ENCODE data around the gene GNAS. TPM values are rescaled to one million over a fixed set of nuclear protein-coding genes. Genes with fewer than 3 reads are reported as not detected.
A peak's percentile ranks its signal among the peaks of the same experiment; 100 is the strongest.

GNAS gene
- total and polyA plus RNA-seq, 10 of the 15 experiments (the other 5 are each of a cell fraction or from before 2014, with no cell fraction given), result 209 to 950 (median 394) TPM

DNA sequence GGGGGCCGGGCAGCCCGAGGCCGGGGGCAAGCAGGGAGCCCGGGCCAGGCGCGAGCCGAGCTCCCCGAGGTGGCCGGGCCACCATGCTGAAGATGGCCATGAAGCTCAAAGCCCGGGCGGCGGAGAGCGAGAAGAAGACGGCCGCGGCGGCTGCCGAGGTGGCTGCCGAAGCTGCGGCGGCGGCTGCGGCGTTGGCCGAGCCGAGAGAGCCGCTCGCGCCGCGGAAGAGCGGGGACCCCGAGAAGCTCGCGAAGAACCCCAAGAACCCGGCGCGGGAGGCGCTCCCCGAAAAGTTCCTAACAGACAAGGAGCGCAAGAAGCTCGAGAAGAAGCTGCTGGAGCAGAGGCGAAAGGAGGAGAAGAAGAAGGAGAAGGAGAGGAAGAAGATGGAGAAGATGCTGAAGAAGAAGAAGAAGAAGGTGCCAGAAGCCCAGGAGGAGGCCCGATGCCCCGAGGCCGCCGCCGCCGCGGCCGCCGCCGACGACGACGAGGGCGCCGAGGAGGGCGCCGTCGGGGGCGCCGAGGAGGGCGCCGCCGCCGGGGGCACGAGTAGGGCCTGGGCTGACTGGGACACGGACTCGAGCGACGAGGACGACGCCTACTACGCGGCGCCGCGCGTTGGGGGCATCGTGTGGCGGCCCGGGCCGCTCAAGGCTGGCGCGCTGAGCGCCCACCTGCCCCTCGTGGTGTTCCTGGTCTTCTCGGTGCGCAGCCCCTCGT is 37.4 kb downstream of the GNAS start:
- peaks cover 24% of the 10 kb centered on the region for H3K4me1 ChIP-seq (ENCODE audit: control insufficient read depth, insufficient read depth, low read length)
- ChIA-PET POLR2A (interaction anchor here (1.0 to 1.5 kb wide), 2 partner anchors 91 to 142 kb away, joined by 5 read pairs; partner anchors contain the start of genes ATP5F1E and NELFCD), RAD21 (ENCODE audit: unreplicated experiment) (interaction anchor here (0.9 to 1.1 kb wide), 2 partner anchors 116 to 118 kb away, joined by 3 read pairs; no protein-coding TSS in a partner anchor), SMC1A (ENCODE audit: uncharacterized antibody, unreplicated experiment) (interaction anchor here (0.8 to 0.9 kb wide), 2 partner anchors 93 to 115 kb away, joined by 3 to 4 read pairs; no protein-coding TSS in a partner anchor), CTCF (no interaction called here)
- peak overlapping the region; percentile 72 for H3K4me2 ChIP-seq (ENCODE audit: control insufficient read depth, insufficient read depth)
- DNase-seq (ENCODE audit: low read depth, low spot score), result no peak
- peaks cover 5% of the 10 kb centered on the region; the same call in 1 of the 2 replicates for H4K20me1 ChIP-seq (ENCODE audit: control insufficient read depth, insufficient read depth)
- H3K4me3 ChIP-seq, result peak overlapping the region; percentile 76
- H3K27me3 ChIP-seq (replicated peaks in 1 of 2; ENCODE audit: control insufficient read depth in 2 of 2, insufficient read depth in 2 of 2, low read length in 1 of 2), result no peaks in the 10 kb centered on the region
- H3K9ac ChIP-seq (ENCODE audit: control insufficient read depth, insufficient read depth, low read length), result peak overlapping the region; percentile 78
- intact Hi-C loops (cut with micrococcal nuclease; ENCODE audit: unreplicated experiment) (loop anchor here (2.0 kb wide), 1 partner anchor 115 kb away; no protein-coding TSS in a partner anchor), in situ Hi-C loops (cut with MboI) (no loop called here)
- FAIRE-seq, result no peak
- H2AFZ ChIP-seq (ENCODE audit: control insufficient read depth, low read depth, low read length), result peak overlapping the region; percentile 62
- peaks cover 49% of the 10 kb centered on the region for H3K79me2 ChIP-seq (ENCODE audit: control insufficient read depth, insufficient read depth, low read length)
- H3K9me3 ChIP-seq (replicated peaks; ENCODE audit: control insufficient read depth, insufficient read depth, low read length), result no peaks in the 10 kb centered on the region
- H3K27ac ChIP-seq (ENCODE audit: control insufficient read depth, insufficient read depth), result peak overlapping the region; percentile 87
- BruUV-seq (replicated peaks), result no TSS peak
- 27% methylated on average over 66 of the region's 91 CpGs for WGBS (ENCODE audit: insufficient coverage, insufficient replicate concordance, low lambda C conversion rate, missing lambda C conversion rate)
- no peak for ATAC-seq
- no peaks in the 10 kb centered on the region for H3K36me3 ChIP-seq (ENCODE audit: control insufficient read depth in 2 of 2, insufficient read depth in 2 of 2, low read length in 1 of 2)
- TF ChIP-seq JUNB (IDR thresholded peaks at IDR 0.05) (no peak), IKZF2 (IDR thresholded peaks at IDR 0.05) (no peak), BHLHE40 (IDR thresholded peaks at IDR 0.05; ENCODE audit: borderline replicate concordance in 1 of 2, low read depth in 2 of 2, low read length in 1 of 2) (peak in 1 of 2 experiments; percentile 35; a peak in 1 of 4 replicates), HCFC1 (IDR thresholded peaks at IDR 0.05; ENCODE audit: low read length) (no peak; the same call in 1 of the 2 replicates), NR2C2 (IDR thresholded peaks at IDR 0.05; ENCODE audit: borderline replicate concordance, control insufficient read depth, insufficient read length, low read depth) (no peak), POU2F2 (IDR thresholded peaks at IDR 0.05; ENCODE audit: borderline replicate concordance, low read depth, low read length) (0 out of 3 replicates have a peak, but pooled peaks have one; percentile 5), POLR2AphosphoS2 (IDR thresholded peaks at IDR 0.05; ENCODE audit: low read depth, low read length) (peak; percentile 11; the same call in 1 of the 2 replicates), RUNX3 (IDR thresholded peaks at IDR 0.05; ENCODE audit: low read length) (no peak), RAD21 (IDR thresholded peaks at IDR 0.05; ENCODE audit: insufficient read depth, low read depth, low read length) (no peak), EZH2 (IDR thresholded peaks at IDR 0.05; ENCODE audit: borderline replicate concordance, control insufficient read depth, low read depth, low read length) (no peak), SPI1 (IDR thresholded peaks at IDR 0.05; ENCODE audit: borderline replicate concordance, insufficient read depth, low read depth, low read length) (no peak), SUZ12 (IDR thresholded peaks at IDR 0.05; ENCODE audit: unreplicated experiment) (no peak), TCF12 (IDR thresholded peaks at IDR 0.05; ENCODE audit: low read depth, low read length) (no peak), SREBF2 (IDR thresholded peaks at IDR 0.05; ENCODE audit: low read length) (no peak)
- TF ChIP-seq, protein P1, sequence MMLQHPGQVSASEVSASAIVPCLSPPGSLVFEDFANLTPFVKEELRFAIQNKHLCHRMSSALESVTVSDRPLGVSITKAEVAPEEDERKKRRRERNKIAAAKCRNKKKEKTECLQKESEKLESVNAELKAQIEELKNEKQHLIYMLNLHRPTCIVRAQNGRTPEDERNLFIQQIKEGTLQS (IDR thresholded peaks at IDR 0.05; ENCODE audit: borderline replicate concordance, extremely low read depth, low read depth, low read length), result no peak
- TF ChIP-seq, protein P2, sequence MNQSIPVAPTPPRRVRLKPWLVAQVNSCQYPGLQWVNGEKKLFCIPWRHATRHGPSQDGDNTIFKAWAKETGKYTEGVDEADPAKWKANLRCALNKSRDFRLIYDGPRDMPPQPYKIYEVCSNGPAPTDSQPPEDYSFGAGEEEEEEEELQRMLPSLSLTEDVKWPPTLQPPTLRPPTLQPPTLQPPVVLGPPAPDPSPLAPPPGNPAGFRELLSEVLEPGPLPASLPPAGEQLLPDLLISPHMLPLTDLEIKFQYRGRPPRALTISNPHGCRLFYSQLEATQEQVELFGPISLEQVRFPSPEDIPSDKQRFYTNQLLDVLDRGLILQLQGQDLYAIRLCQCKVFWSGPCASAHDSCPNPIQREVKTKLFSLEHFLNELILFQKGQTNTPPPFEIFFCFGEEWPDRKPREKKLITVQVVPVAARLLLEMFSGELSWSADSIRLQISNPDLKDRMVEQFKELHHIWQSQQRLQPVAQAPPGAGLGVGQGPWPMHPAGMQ (IDR thresholded peaks at IDR 0.05; ENCODE audit: borderline replicate concordance), result no peak
- TF ChIP-seq, protein P3, sequence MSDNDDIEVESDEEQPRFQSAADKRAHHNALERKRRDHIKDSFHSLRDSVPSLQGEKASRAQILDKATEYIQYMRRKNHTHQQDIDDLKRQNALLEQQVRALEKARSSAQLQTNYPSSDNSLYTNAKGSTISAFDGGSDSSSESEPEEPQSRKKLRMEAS (IDR thresholded peaks at IDR 0.05; ENCODE audit: low read depth, low read length), result peak; percentile 45; the same call in 1 of the 2 replicates
- TF ChIP-seq, protein P4, sequence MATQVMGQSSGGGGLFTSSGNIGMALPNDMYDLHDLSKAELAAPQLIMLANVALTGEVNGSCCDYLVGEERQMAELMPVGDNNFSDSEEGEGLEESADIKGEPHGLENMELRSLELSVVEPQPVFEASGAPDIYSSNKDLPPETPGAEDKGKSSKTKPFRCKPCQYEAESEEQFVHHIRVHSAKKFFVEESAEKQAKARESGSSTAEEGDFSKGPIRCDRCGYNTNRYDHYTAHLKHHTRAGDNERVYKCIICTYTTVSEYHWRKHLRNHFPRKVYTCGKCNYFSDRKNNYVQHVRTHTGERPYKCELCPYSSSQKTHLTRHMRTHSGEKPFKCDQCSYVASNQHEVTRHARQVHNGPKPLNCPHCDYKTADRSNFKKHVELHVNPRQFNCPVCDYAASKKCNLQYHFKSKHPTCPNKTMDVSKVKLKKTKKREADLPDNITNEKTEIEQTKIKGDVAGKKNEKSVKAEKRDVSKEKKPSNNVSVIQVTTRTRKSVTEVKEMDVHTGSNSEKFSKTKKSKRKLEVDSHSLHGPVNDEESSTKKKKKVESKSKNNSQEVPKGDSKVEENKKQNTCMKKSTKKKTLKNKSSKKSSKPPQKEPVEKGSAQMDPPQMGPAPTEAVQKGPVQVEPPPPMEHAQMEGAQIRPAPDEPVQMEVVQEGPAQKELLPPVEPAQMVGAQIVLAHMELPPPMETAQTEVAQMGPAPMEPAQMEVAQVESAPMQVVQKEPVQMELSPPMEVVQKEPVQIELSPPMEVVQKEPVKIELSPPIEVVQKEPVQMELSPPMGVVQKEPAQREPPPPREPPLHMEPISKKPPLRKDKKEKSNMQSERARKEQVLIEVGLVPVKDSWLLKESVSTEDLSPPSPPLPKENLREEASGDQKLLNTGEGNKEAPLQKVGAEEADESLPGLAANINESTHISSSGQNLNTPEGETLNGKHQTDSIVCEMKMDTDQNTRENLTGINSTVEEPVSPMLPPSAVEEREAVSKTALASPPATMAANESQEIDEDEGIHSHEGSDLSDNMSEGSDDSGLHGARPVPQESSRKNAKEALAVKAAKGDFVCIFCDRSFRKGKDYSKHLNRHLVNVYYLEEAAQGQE (IDR thresholded peaks at IDR 0.05; ENCODE audit: low read depth, low read length), result no peak
